NCI-H128 (cell line): ENCODE results near the gene PEX7.
"Not testable (repeated sequence)": the region's sequence is repeated elsewhere in the genome, so short reads cannot be mapped to it uniquely, and the experiment has no call there.

ENCODE experiments used
- DNase-seq: peaks from one replicate; lab custom pipeline; 2025; ENCODE audit not compliant: unreplicated experiment; lab: John Stamatoyannopoulos, UW

PEX7 gene

DNA sequence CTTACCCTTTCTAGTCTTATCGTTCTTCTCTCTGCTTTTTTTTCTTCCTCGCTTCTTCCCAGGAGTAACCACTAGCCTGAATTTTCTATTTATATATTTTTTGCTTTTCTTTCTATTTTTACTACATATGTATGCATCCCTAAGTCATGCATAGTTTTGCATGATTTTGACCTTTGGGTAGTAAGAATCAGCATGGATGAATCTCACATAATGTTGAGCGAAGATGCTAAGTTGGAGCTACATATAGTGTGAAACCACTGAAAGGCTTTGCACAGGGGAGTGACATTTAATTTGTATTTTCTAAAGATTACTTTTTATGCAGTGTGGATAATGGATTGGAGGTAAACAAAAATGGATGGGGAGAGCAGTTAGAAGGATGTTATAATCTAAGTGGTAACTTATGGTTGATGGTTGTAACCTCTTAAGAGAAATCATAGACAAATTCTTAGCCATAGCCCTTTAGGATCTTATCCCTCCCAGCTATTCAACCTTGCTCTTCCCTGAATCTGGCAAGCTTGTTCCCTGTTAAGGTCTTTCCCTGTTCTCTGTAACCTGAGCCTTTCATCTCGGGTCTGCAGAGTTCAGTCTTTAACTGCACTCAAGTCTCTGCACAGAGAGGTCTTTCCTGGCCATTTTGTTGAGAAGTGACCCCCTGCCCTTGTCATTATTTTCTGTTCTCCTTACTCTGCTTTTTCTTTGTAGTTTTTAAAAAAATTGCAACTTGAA, 18.0 kb downstream of the PEX7 start:
- DNase-seq, result no peak

DNA sequence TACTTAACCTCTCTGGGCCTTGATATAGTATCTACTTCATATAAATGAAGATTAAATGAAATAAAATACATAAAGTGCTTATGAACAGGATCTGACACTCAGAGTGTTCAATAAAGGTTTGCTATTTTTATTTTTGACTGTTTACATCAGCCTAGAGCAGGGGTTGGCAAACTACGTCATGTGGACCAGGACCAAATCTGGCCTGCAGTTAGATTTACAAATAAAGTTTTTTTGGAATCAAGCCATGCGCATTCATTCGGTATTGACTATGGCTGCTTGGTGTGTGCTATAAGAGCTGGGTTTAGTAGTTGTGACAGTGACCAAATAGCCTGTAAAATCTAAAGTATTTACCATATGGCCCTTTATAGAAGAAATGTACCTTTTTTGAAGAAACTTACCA, 20.8 kb downstream of the PEX7 start:
- DNase-seq, result no peak

DNA sequence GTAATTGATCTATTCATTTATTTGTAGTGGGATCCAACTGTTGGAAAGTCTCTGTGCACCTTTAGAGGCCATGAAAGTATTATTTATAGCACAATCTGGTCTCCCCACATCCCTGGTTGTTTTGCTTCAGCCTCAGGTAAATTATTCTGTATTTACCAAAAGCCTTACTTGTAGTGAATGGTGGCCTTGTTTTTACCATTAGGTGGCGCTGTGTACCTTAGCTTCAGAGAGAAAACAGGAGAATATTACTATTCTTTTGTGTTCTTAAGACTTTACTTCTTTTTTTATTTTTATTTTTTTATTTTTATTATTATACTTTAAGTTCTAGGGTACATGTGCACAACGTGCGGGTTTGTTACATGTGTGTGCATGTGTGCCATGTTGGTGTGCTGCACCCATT, 23.7 kb downstream of the PEX7 start:
- DNase-seq, result no peak

DNA sequence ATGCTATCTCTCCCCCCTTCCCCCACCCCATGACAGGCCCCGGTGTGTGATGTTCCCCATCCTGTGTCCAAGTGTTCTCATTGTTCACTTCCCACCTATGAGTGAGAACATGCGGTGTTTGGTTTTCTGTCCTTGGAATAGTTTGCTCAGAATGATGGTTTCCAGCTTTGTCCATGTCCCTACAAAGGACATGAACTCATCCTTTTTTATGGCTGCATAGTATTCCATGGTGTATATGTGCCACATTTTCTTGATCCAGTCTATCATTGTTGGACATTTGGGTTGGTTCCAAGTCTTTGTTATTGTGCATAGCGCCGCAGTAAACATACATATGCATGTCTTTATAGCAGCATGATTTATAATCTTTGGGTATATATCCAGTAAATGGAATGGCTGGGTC, 24.1 kb downstream of the PEX7 start:
- not testable (repeated sequence) for DNase-seq

DNA sequence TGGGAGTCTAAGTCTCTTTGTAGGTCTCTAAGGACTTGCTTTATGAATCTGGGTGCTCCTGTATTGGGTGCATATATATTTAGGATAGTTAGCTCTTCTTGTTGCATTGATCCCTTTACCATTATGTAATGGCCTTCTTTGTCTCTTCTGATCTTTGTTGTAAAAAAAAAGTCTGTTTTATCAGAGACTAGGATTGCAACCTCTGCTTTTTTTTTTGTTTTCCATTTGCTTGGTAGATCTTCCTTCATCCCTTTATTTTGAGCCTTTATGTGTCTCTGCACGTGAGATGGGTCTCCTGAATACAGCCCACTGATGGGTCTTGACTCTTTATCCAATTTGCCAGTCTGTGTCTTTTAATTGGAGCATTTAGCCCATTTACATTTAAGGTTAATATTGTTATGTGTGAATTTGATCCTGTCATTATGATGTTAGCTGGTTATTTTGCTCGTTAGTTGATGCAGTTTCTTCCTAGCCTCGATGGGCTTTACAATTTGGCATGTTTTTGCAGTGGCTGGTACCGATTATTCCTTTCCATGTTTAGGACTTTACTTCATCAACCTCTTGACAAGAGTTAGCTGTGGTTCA, 27.7 kb downstream of the PEX7 start:
- DNase-seq, result not testable (repeated sequence)

DNA sequence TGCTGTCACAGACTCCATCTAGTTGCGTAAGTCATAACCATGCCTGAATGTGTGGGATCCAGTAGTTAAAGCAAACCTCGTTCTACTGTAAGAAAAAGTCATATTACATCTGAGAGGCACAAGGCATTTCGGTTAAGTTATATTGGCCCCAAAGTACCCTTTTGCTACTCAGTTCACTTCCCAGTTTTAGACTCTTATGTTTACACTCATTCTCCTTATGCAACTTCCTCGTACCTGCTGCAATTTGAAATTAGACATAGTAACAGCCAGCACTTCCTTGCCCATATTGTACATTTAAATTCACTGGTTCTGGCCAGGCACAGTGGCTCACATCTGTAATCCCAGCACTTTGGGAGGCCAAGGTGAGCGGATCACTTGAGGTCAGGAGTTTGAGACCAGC, 37.0 kb downstream of the PEX7 start:
- DNase-seq, result no peak

DNA sequence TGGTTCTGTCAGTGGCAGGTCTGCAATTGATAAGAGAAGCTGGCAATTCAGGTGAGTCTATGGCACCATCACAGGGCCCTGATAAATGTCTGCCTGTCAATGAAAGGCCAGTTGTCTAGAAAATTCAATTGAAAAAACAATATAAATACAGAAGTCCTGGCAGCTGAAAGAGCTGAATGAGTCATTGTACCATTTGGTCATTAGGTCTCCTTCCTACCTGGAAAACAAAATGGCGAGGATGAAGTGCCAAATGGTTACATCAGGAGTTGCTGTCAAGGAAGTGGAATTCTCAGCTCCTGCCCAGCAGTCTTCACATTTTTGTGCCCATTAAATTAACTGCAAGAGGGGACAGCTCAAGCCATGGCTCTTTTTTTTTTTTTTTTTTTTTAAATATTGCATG, 37.7 kb downstream of the PEX7 start:
- DNase-seq, result no peak

DNA sequence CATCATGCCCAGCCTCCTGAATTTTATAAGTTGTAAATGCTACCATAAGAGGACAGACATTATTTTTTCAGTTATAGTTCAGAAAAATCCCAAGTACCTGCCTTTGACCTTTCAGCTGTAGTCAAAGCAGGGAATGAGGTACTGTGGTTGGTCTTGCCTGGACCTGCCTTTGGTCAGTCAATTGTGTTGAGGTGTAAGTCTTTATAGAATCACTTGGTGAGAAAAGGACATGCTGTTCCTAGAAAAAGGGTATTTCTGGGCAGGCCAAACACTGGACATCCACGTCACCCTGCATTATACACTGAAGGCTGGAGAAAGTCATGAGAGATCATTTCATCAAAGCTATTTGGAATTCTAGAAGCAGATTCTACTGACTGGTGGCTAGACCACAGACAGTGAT, 40.3 kb downstream of the PEX7 start:
- DNase-seq, result no peak

DNA sequence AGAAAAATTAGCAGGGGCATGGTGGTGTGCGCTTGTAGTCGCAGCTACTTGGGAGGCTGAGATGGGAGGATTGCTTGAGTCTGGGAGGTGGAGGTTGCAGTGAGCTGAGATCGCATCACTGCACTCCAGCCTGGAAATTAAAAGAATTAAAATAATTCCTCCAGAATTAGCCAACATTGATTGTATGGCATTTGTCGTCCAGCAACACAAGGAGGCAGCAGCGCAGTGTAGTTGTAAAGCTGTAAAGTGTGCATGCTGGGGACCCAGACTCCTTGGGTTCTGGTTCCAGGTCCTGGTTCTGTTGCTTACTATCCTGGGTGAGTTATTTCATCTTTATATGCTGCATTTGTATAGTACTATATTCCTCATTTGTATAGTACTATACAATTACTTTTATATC, 41.4 kb downstream of the PEX7 start:
- no peak for DNase-seq

DNA sequence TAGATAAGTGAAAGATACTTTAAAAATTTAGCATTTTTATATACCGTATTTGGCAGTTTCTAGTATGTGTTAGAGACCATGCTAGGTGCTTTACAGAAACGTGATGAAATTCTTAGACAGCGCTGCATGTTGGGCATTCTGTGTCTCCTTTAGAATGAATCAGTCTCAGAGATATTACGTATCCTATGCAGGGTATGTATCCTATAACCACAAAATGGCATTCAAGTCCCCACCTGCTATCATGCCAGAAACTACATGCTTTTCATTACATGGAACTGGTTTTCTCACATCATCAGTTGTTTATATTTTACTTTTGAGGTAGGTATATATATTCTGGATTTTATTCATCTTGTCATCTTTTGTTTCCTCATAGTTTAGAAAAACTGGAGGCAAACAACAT, 42.3 kb downstream of the PEX7 start:
- no peak for DNase-seq

DNA sequence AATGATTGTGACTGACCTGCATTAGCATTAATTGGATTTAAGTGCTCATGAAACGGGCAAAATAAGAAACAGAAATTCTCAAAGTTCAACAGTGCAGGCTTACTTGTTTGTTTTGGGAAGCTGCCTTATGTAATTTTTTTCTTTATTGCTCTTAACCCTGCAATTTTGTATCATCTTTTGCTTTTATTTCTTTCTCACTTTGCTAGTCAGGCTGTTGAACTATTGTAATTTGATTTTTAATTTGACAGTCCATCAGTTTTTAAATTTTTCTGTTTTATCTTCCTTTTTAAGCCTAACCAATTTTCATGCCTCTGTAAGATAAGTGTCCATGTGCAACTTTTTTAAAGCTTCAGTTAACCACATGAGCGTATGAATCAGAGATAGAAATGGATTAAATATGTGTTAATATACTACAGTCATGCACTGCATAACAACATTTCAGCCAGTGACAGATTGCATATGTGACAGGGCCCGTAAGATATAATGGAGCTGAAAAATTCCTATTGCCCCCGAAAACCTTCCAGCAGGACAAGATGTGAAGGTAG, 44.6 kb downstream of the PEX7 start:
- no peak for DNase-seq

DNA sequence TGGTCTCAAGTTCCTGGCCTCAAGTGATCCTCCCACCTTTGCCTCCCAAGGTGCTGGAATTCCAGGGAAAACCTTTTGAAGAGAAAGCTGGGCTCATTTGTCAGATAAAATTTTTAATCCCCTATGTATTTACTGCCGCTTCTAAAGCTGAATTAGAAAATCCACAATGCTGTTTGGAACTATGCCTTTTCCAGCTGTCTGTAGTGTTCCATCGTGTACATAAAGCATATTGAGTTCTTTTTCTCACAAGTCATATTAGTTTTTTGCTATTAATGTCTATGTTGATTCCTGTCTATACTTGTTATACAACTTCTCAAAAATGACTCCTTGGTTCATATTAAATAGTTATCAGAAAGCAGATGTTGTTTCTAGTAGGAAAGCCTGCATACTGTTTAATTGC, 47.1 kb downstream of the PEX7 start:
- no peak for DNase-seq

DNA sequence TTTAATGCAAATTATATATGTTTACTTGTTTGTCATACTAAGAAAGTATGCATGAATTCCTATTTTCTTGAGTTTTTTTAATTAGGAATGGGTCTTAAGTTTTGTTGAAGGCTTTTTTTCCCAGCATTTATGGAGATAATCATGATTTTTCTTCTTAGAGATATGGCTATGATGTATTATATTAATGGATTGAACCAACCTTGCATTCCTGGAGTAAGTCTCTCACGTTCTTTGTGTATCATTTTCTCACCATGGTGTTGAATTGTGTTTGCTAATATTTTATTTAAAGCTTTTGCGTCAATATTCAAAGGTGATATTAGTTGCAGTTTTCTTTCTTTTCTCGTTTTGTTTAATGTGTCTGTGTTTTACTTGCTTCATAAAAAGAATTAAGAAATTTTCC, 51.4 kb downstream of the PEX7 start:
- DNase-seq, result no peak

DNA sequence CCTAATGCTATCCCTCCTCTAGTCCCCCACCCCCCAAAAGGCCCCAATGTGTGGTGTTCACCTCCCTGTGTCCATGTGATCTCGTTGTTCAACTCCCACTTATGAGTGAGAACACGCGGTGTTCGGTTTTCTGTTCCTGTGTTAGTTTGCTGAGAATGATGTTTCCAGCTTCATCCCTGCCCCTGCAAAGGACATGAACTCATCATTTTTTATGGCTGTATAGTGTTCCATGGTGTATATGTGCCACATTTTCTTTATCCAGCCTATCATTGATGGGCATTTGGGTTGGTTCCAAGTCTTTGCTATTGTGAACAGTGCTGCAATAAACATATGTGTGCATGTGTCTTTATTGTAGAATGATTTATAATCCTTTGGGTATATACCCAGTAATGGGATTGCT, 54.1 kb downstream of the PEX7 start:
- DNase-seq, result not testable (repeated sequence)

DNA sequence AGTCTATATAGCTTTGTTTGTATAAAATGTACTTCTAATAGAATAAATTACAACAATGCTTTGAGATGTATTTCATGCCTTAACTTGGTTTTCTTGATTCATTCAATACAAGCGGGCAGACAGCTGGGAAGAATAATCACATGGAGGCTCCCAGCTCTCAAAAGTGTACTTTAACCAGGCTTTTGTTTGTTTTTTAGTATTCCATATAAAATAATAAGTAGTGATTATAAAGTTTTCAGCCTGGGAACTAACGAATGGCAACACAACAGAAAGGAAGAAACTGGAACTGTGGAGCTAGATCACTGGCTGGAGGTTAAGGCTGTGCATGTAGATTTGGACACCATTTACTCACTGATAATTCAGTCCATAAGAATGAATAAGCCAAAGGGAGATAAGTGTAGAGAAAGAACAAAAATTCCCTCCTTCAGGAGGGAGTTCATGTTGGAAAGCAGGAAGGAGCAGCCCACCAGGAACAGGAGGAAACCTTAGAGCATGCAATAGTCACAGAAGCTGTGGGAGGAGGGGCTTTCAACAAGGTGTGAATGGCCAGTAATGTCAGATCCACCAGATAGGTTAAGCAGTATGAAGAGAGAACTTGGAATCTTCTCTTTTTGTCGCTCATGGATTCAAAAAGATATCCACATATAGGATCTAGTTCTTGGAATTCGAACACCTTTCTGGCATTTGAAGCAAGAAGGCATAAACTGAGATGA, 58.5 kb downstream of the PEX7 start:
- no peak for DNase-seq

DNA sequence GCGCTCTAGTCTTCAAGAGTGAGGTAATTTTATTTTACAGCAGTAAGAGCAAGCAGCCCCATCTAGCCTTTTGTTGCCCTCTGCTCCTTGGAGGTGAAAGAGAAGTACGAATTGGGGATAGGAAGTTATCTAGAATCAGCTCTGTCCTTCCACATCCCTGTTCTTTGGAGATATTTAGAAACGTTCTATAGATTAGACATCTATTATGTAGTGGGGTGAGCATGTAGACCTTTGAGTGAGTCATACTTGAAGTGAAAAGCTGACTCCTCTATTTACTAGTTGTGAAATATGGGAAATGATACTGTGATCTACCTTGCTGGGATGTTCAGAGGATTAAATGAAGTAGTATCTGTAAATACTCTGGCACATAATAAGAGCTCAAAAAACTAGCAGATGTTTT, 63.7 kb downstream of the PEX7 start:
- no peak for DNase-seq

DNA sequence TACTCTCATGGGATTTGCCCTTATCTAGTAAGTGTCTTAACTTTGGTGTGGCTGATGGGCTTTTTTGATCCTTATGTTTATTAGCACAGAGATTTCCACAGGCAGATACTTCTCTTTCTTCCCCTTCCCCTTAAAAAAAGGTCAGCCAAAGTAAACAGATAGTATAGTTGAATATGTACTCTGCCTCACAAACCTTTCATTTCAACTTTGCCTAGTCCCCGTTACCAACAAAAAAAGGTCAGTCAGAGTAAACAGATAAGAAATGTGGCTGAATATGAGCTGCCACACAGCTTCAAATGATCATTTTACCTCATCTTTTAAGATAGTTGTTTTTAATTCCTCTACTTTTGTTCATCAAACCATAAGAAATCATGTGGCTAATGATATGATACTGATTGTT, 65.6 kb downstream of the PEX7 start:
- DNase-seq, result no peak

DNA sequence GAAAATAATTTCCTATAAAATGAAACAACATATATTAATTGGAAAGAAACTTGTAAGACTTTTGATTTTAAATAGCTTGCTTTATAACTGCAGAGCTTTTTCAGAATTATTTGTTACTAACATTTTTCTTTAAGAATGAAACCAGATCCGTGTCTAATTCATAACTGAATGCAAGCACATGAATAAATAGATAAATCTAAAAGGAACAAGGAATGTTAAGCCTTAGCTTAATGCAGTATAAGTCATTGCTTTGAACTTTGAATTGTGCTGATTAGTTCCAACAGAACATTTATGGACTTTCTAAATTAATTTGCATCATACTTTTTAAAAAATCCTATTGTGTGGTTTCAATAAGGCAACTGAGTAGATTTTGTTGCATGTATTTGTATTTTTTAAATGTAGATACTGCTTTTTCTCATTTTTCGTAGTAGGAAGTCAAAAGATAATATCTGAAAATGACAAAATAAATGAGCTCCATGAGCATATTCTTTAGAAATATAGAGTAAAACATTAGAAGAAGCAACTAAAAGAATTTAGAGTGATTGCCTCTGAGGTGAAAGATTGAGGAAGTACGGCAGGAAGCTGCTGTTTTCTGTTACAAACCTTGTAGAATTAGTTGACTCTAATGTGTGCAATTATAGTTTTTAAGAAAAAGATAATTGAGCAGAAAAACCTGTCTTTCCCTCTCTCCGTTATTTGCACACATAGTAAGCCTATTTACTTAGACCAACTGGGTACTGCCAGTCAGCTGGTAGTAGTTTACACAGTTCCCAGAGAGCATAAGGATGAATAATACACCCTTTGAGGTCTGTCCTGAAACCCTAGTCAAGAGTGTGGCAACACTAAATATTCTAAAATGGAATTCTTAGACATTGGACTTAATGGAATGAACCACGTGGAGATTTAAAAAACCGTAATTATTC, 67.1 kb downstream of the PEX7 start:
- DNase-seq, result no peak

DNA sequence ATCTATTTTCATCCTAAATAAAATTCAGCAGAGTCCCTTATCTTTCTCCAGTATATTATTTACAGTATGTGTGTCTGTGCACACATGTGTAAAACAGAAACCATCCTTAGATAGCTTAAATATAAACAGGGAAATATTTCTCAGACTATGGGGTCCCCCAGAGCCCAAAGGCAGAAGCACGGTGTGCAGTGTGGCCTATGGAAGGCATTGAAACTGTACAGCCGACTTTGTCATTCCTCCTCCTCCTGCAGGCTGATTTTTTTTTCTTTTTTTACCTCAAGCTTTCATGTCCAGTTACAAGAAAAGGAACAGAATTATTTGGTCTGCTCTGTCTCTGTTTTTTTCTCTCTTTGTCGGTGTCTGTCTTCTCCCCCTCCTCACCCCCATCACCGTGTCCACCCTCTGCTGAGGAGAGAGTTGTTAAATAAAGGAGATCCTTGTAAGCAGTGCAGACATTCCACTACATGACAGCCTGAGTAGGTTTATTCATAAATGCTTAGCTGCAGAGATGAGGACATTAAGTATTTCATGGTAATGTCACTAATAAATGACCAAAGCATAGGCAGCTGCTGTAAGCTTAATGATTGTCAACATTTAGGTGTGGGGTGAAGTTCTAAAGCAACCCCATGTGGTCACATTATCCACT, 67.9 kb downstream of the PEX7 start:
- no peak for DNase-seq

DNA sequence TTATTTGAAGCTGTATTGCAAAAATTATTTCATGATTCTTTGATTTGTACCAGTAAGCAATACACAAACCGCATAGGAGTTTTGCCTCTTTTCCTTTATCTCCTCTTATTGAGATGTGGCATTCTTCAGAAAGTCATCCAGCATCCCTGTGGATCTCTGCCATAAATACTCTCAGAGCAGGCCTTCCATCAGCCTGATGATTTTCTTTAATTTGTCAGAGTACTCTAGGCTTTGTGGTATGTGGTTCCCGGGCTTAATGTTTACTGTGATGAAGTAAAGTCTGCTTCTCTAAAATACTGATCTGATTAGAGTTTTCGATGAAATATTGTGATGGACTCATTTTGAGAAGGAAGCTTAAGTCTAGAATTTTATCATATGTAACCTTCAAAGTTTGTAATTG, 68.6 kb downstream of the PEX7 start:
- no peak for DNase-seq

DNA sequence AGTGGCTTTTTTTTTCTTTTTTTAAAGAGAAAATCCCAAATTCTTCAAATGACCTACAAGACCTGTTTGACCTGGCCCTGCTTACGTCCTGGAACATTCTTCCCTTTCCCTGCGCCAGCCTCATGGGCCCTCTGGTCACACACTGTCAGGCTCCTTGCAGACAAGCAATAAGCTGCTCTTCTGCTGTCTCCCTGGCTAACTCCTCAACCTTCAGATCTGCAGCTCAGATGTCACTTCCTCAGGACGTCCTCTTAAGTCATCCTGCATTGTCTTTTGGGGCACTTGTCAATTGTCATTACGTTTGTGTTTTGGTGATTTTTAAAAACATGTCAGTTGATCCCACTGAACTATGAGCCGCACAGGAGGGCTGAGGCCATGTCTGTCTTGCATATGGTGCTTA, 70.8 kb downstream of the PEX7 start:
- DNase-seq, result no peak
